HL-60 (cell line): Measurements from ENCODE around the gene SLC28A1.

Experiments used
- DNase-seq, 2 experiments: peaks; one replicate each; pipeline ENCODE4 v3.0.0-alpha.2; 2010 to 2020; ENCODE audit warnings: low read depth in 1 of 2, low spot score in 1 of 2
- H3K27ac ChIP-seq: fragments of 250-450 bp; sonication (Bioruptor Pico); replicated peaks from 2 replicates; pipeline ENCODE4 v1.5.1; 2020; ENCODE audit warnings: mild to moderate bottlenecking, moderate library complexity
- H3K27me3 ChIP-seq: fragments of 250-450 bp; sonication (Bioruptor Pico); 2 replicates; pipeline ENCODE4 v1.5.1; 2021; ENCODE audit warnings: mild to moderate bottlenecking, moderate library complexity; ENCODE audit not compliant: insufficient read depth, poor library complexity, severe bottlenecking
- H3K4me3 ChIP-seq: replicated peaks from 2 replicates; pipeline ENCODE4 v1.5.1; 2011; ENCODE audit warnings: mild to moderate bottlenecking, control low read depth, low read length; ENCODE audit not compliant: insufficient read depth
- GABPA ChIP-seq: IDR thresholded peaks from 2 replicates; pipeline ENCODE4 v1.6.1; 2012; ENCODE audit warnings: low read depth
- POLR2AphosphoS5 ChIP-seq: IDR thresholded peaks from 2 replicates; pipeline ENCODE4 v1.6.1; 2012; ENCODE audit warnings: low read depth
- SPI1 ChIP-seq: IDR thresholded peaks from 2 replicates; pipeline ENCODE4 v1.6.1; 2012; ENCODE audit warnings: low read depth, mild to moderate bottlenecking, borderline replicate concordance
- TF ChIP-seq, protein P1 (sequence below): IDR thresholded peaks from 2 replicates; pipeline ENCODE4 v1.6.1; 2012; ENCODE audit warnings: low read depth; ENCODE audit not compliant: insufficient replicate concordance
- TF ChIP-seq, protein P2 (sequence below): IDR thresholded peaks from one replicate; pipeline ENCODE4 v1.5.1; 2011; ENCODE audit warnings: low read length, control low read depth, inconsistent platforms; ENCODE audit not compliant: insufficient read depth

The SLC28A1 gene

DNA sequence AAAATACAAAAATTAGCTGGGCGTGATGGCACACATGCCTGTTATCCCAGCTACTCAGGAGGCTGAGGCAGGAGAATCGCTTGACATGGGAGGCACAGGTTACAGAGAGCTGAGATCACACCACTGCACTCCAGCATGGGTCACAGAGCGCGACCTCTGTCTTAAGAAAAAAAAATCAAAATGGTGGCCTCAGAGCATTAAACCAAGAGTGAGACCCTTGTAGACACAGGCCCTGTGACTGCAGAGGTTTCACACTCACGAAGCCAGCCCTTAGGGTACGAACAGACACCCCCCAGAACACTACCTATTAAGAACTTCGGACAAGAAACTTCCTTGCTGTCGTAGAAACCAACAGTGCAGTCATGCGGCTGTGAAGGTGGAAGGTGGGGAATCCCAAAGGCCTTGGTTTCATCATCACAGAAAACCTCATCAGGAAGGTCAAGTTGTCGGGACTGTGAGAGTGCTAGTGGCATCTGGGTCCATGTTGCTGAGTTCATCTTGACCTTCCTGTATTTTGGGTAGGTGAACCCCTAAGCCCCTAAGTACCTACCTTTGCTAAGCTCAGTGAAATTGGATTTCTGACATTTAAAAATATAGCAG is 92.4 kb downstream of the SLC28A1 start:
- TF ChIP-seq SPI1 (no peak), GABPA (no peak), POLR2AphosphoS5 (no peak)
- TF ChIP-seq, protein P1, sequence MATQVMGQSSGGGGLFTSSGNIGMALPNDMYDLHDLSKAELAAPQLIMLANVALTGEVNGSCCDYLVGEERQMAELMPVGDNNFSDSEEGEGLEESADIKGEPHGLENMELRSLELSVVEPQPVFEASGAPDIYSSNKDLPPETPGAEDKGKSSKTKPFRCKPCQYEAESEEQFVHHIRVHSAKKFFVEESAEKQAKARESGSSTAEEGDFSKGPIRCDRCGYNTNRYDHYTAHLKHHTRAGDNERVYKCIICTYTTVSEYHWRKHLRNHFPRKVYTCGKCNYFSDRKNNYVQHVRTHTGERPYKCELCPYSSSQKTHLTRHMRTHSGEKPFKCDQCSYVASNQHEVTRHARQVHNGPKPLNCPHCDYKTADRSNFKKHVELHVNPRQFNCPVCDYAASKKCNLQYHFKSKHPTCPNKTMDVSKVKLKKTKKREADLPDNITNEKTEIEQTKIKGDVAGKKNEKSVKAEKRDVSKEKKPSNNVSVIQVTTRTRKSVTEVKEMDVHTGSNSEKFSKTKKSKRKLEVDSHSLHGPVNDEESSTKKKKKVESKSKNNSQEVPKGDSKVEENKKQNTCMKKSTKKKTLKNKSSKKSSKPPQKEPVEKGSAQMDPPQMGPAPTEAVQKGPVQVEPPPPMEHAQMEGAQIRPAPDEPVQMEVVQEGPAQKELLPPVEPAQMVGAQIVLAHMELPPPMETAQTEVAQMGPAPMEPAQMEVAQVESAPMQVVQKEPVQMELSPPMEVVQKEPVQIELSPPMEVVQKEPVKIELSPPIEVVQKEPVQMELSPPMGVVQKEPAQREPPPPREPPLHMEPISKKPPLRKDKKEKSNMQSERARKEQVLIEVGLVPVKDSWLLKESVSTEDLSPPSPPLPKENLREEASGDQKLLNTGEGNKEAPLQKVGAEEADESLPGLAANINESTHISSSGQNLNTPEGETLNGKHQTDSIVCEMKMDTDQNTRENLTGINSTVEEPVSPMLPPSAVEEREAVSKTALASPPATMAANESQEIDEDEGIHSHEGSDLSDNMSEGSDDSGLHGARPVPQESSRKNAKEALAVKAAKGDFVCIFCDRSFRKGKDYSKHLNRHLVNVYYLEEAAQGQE, result no peak
- TF ChIP-seq, protein P2, sequence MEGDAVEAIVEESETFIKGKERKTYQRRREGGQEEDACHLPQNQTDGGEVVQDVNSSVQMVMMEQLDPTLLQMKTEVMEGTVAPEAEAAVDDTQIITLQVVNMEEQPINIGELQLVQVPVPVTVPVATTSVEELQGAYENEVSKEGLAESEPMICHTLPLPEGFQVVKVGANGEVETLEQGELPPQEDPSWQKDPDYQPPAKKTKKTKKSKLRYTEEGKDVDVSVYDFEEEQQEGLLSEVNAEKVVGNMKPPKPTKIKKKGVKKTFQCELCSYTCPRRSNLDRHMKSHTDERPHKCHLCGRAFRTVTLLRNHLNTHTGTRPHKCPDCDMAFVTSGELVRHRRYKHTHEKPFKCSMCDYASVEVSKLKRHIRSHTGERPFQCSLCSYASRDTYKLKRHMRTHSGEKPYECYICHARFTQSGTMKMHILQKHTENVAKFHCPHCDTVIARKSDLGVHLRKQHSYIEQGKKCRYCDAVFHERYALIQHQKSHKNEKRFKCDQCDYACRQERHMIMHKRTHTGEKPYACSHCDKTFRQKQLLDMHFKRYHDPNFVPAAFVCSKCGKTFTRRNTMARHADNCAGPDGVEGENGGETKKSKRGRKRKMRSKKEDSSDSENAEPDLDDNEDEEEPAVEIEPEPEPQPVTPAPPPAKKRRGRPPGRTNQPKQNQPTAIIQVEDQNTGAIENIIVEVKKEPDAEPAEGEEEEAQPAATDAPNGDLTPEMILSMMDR, result no peak

DNA sequence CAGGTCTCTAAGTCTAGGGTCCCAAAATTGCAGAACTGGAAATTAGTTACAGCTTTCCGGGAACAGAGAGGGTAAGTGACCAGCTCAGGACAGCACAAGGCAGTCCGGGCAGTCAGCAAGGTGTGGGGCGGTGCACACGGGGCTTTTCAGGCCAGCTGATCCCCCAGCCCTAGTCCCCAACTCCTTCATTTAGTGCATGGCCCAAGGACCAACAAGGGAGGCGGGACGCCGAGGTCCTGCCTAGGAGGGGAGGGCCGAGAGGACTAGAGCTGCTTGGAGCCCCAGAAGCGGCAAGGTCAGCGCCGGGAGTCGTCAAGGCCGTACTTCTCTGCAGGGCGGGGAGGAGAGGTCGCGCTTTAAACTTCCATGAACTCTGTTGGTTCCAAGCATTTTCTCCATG is 95.2 kb downstream of the SLC28A1 start:
- Histone ChIP-seq H3K27ac (no peak overlapping the region), H3K4me3 (no peak overlapping the region), H3K27me3 (no peaks in the 10 kb centered on the region)
- DNase-seq, result no peak
- TF ChIP-seq GABPA, result no peak
- TF ChIP-seq, protein P1, result no peak
- TF ChIP-seq SPI1, result no peak

More for the DNA sequence above, 92.4 kb downstream of the SLC28A1 start:
- Histone ChIP-seq H3K4me3 (no peak overlapping the region), H3K27ac (no peak overlapping the region), H3K27me3 (no peaks in the 10 kb centered on the region)
- DNase-seq, result no peak

DNA sequence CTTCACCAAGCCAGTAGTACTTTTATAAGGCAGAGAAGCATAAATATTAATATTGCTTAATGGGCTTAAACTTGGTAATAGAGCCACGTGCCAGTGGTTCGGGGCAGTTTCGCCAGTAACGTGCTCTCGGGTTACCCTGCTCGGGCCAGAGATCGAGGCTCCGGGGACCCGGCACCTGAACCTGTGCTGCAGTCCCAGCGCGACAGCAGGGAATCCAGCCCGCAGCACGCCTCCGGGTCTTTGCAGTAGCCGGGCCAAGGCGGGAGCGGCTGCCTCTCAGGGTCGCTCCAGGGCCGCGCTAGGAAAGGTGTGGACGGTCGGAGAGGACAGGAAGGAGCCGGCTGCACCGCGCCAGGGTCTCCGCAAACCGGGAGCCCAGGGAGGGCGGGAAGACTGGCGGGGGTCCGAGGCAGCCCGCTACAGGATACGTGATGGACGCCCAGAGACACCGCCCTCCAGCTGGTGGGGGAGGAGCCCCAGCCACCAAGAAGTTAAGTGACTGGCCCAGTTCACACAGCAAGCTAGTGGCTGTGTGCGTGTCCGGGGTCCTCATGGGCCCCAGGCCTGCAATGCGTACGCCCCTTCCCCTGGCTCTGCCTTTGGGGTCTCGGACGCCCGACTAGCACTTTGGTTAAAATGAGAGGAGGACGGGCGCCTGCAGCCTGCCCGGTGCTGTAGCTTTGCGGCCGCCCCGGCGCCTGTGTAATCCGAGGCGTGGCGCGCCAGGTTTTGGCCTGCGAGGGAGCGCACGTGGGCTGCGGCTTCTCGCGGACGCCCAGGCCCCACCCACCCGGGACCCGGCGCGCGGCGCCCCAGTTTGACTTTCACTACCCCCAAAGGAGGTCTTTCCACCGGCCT is 96.0 kb downstream of the SLC28A1 start:
- DNase-seq, result peak; percentile 68 to 83
- 0 out of 2 replicates have a peak, but pooled peaks have one; percentile 12 for TF ChIP-seq GABPA
- TF ChIP-seq, protein P1, result peak; percentile 2
- TF ChIP-seq POLR2AphosphoS5, result no peak
- TF ChIP-seq, protein P2, result no peak
- H3K27me3 ChIP-seq, result no peaks in the 10 kb centered on the region
- H3K4me3 ChIP-seq, result peak overlapping the region; percentile 86
- H3K27ac ChIP-seq, result peak overlapping the region; percentile 76
